Vagina (tissue), 2 donors: ENCODE data around the gene WDR1. TPM values are rescaled to one million over a fixed set of nuclear protein-coding genes. Genes with fewer than 3 reads are reported as not detected.

Experiments used
- DNase-seq, 2 donors: peaks; one replicate each; pipeline ENCODE4 v3.0.0-alpha.2; 2017; ENCODE audit errors: extremely low spot score in 2 of 2
- H3K27ac ChIP-seq: fragments of 200-600 bp; sonication (generic); one replicate; pipeline ENCODE4 v1.5.1; 2019
- H3K27me3 ChIP-seq: fragments of 200-600 bp; sonication (generic); one replicate; pipeline ENCODE4 v1.5.1; 2019
- H3K36me3 ChIP-seq, 2 donors: fragments of 200-600 bp; sonication (generic); one replicate each; pipeline ENCODE4 v1.5.1; 2017 to 2019
- H3K4me1 ChIP-seq: fragments of 200-600 bp; sonication (generic); one replicate; pipeline ENCODE4 v1.5.1; 2019
- H3K4me3 ChIP-seq, 2 donors: fragments of 200-600 bp; sonication (generic); 1 replicate in 1 of 2; 2 replicates in 1 of 2; pipeline ENCODE4 v1.5.1; 2016 to 2019
- H3K9me3 ChIP-seq: fragments of 200-600 bp; sonication (generic); one replicate; pipeline ENCODE4 v1.5.1; 2019
- POLR2A ChIP-seq, 2 donors: fragments of 450-650 bp; IDR thresholded peaks; one replicate each; pipeline ENCODE4 v1.6.1; 2017; ENCODE audit warnings: antibody characterized with exemption in 2 of 2, mild to moderate bottlenecking in 2 of 2, moderate library complexity in 2 of 2
- POLR2AphosphoS5 ChIP-seq, 2 donors: sonication (generic); formaldehyde crosslinking; IDR thresholded peaks; one replicate each; pipeline ENCODE4 v1.9.0; 2017; ENCODE audit warnings: antibody characterized with exemption in 2 of 2, mild to moderate bottlenecking in 2 of 2, low read depth in 1 of 2; ENCODE audit not compliant: insufficient read depth in 1 of 2
- intact Hi-C: fragments of 100-400 bp; cut with DNase I; formaldehyde crosslinking; loops from one replicate; pipeline ENCODE4 v1.15.1; 2023
- total RNA-seq: library from RNA; depleted of rRNA; stranded (reverse); fragments of >200 nt; gene quantifications from one replicate; pipeline ENCODE4 v1.2.3, GENCODE V29; 2016
- TF ChIP-seq, protein P1 (sequence below), 3 experiments: fragments of 450-650 bp in 2 of 3; fragments of 200-600 bp in 1 of 3; sonication (generic) in 1 of 3; IDR thresholded peaks; one replicate each; pipeline ENCODE4 v1.5.1; 2017 to 2019; ENCODE audit warnings: antibody characterized with exemption in 3 of 3, mild to moderate bottlenecking in 2 of 3, moderate library complexity in 2 of 3

WDR1 gene, protein sequence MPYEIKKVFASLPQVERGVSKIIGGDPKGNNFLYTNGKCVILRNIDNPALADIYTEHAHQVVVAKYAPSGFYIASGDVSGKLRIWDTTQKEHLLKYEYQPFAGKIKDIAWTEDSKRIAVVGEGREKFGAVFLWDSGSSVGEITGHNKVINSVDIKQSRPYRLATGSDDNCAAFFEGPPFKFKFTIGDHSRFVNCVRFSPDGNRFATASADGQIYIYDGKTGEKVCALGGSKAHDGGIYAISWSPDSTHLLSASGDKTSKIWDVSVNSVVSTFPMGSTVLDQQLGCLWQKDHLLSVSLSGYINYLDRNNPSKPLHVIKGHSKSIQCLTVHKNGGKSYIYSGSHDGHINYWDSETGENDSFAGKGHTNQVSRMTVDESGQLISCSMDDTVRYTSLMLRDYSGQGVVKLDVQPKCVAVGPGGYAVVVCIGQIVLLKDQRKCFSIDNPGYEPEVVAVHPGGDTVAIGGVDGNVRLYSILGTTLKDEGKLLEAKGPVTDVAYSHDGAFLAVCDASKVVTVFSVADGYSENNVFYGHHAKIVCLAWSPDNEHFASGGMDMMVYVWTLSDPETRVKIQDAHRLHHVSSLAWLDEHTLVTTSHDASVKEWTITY
- total RNA-seq: 159 TPM

DNA sequence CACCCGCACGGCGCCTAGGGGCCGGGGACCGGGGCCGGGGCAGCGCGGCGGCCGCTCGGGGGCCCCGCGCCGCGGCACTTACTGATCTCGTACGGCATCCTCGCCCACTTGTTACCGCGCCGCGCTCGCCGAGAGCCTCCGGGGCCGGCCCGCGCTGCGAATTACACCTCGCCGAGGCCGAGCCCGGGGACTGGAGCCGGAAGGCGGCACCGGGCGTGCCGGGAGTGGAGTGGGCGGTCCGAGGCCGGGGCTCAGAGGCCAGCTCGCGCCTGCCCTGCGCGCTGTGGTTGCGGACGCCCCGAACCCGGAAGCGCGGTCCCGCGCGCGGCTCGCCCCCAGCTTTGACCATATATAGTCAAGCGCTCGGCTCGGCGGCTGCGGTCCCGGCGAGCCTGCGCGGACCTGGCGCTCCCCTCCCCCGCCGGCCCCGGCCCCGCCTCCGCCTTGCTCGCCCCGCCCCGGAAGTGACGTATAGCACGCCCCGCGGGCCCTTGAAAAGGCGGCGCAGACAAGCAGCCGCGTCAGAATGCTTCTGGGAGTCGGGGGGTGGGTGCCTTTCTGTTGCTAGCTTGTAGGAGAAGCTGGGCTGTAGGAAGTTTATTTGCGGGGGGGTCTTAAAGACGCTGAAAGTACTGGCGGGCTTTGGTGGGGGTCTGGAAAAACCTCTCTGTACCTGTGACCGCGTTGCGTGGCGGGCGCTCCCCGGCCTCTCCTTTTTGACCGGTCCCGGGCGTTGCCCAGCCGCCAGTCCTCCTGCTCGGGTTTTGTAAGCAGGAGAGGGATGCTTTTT lies at the start of gene WDR1:
TSS of gene WDR1 (minus strand) at position 231 of the 790 bp plus-strand sequence. CDS start at position 98, 133 bp downstream.
- H3K4me1 ChIP-seq: peaks cover 55% of the 10 kb centered on the region
- no peaks in the 10 kb centered on the region for H3K9me3 ChIP-seq
- H3K27ac ChIP-seq: peak within 1 kb of the TSS; percentile 98
- H3K4me3 ChIP-seq: peak within 1 kb of the TSS; percentile 83 to 86
- intact Hi-C loops: loop anchor here (5.0 kb wide), 1 partner anchor 99 kb away; no protein-coding TSS in a partner anchor
- DNase-seq: peak in 1 of 2 donors; percentile 98
- H3K27me3 ChIP-seq: no peaks in the 10 kb centered on the region
- peaks cover 0 to 32% of the 10 kb centered on the region in 2 donors for H3K36me3 ChIP-seq
- TF ChIP-seq POLR2AphosphoS5 (IDR thresholded peaks at IDR 0.05; ENCODE audit: insufficient read depth in 1 of 2, low read depth in 1 of 2) (peak; percentile 79 to 96), POLR2A (IDR thresholded peaks at IDR 0.05) (peak in 1 of 2 donors; percentile 99)
- TF ChIP-seq, protein P1, sequence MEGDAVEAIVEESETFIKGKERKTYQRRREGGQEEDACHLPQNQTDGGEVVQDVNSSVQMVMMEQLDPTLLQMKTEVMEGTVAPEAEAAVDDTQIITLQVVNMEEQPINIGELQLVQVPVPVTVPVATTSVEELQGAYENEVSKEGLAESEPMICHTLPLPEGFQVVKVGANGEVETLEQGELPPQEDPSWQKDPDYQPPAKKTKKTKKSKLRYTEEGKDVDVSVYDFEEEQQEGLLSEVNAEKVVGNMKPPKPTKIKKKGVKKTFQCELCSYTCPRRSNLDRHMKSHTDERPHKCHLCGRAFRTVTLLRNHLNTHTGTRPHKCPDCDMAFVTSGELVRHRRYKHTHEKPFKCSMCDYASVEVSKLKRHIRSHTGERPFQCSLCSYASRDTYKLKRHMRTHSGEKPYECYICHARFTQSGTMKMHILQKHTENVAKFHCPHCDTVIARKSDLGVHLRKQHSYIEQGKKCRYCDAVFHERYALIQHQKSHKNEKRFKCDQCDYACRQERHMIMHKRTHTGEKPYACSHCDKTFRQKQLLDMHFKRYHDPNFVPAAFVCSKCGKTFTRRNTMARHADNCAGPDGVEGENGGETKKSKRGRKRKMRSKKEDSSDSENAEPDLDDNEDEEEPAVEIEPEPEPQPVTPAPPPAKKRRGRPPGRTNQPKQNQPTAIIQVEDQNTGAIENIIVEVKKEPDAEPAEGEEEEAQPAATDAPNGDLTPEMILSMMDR (IDR thresholded peaks at IDR 0.05): no peak

DNA sequence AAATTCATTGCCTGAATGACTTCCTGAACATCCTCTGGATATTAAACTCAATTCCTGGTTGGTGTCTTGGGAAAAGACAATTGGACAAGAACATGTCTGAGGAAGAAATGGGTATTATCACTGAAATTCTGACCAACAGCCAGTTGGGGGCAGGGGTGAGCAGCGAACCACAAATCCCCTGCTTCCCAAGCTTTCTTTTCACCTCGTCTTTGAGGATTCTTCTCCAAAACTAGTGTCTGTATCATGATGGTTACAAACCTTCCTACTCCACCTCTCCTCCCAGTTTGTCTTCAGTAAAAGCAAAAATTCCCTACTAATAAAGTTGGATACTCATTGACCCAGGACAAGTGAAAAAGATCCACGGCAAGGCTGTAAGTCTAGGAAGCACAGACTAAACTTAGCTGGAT lies 48.3 kb upstream of the WDR1 start:
- H3K27ac ChIP-seq: no peak overlapping the region
- intact Hi-C loops: loop anchor here (5.0 kb wide), 1 partner anchor 372 kb away; no protein-coding TSS in a partner anchor
- H3K4me3 ChIP-seq: no peak overlapping the region
- H3K9me3 ChIP-seq: no peaks in the 10 kb centered on the region
- H3K36me3 ChIP-seq: no peaks in the 10 kb centered on the region
- no peaks in the 10 kb centered on the region for H3K4me1 ChIP-seq
- H3K27me3 ChIP-seq: no peaks in the 10 kb centered on the region
- no peak for DNase-seq
- no peak for TF ChIP-seq POLR2A (IDR thresholded peaks at IDR 0.05)
- TF ChIP-seq, protein P1 (IDR thresholded peaks at IDR 0.05): peak in 2 of 3 experiments; percentile 35 to 48

DNA sequence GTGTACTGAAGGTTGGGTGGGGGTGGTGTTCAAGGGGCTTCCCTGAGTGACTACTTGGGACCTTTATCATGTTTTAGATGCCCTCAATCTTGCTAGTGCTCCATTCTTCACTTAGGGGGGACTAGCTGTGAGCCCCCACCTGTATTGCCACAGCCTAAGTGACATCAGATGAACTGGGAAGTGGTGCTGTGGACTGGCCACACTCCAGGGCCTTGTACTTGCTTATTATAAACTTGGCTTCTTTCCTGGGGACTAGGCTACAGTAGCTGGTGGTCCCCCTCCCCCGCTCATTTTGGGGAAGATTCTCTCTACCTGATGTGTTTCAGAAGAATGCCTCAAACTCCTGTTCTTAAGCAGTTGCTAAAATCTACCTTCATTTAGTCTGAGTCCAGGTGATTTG lies 46.7 kb upstream of the WDR1 start:
- H3K4me3 ChIP-seq: no peak overlapping the region
- H3K4me1 ChIP-seq: no peaks in the 10 kb centered on the region
- TF ChIP-seq POLR2A (IDR thresholded peaks at IDR 0.05): no peak
- DNase-seq: no peak
- H3K27ac ChIP-seq: no peak overlapping the region
- H3K9me3 ChIP-seq: no peaks in the 10 kb centered on the region
- no peaks in the 10 kb centered on the region for H3K36me3 ChIP-seq
- intact Hi-C loops: no loop called here
- H3K27me3 ChIP-seq: no peaks in the 10 kb centered on the region

DNA sequence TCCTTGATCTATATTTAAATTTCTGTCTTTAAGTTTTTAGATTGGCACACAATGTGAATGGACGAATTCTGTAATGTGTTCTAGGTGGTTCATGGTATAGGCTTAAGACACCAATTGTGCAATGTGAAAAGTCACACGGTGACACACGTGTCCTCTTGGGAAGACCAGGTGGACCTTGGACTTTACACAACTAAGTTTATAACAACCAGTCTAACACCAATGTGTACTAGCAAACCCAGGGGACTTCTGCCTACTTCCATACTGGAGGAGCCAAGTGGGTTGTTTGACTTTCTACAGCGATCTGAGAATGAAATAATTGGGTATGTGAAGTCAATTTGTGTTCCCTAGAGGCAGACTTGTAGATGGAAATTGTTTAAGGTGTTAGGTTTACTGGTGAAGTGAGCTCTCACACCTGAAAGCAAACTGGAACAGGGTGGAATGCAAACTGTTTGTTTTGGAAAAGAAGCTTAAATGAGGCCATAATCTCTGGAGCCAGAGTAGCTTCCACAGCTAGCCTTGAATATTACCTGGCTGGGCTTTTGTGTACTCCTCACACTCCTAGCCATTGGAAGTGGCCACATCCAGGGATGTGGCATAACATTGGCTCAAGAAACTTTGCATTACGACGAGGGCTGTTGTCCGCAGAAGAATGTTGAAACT lies 45.9 kb upstream of the WDR1 start:
- Histone ChIP-seq H3K36me3 (no peaks in the 10 kb centered on the region), H3K27me3 (no peaks in the 10 kb centered on the region), H3K4me1 (no peaks in the 10 kb centered on the region), H3K4me3 (no peak overlapping the region), H3K27ac (no peak overlapping the region), H3K9me3 (no peaks in the 10 kb centered on the region)
- intact Hi-C loops: no loop called here
- TF ChIP-seq, protein P1 (IDR thresholded peaks at IDR 0.05): no peak
- TF ChIP-seq POLR2AphosphoS5 (IDR thresholded peaks at IDR 0.05; ENCODE audit: insufficient read depth in 1 of 2, low read depth in 1 of 2) (no peak), POLR2A (IDR thresholded peaks at IDR 0.05) (no peak)
- no peak for DNase-seq

DNA sequence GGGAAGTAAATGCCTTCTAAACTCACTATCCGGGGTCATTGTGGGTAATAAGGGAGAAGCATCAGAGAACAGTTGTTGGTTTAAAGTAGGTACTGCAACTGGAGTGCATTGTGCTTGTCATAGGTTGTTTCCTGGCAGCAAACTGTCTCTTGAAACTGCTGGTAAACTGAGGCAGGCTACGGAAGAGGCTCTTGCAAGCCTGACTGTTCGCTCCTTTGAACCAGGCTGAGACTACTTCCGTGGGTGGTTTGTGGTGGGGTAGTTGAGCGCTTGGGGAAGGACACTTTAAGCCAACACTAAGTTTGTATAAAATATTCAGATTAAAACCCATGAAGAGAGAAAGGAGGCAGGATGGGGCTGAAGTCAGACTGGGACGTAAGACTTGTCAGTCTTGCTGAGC lies 45.2 kb upstream of the WDR1 start:
- DNase-seq: no peak
- no peaks in the 10 kb centered on the region for H3K9me3 ChIP-seq
- H3K36me3 ChIP-seq: no peaks in the 10 kb centered on the region
- H3K27me3 ChIP-seq: no peaks in the 10 kb centered on the region
- H3K4me3 ChIP-seq: no peak overlapping the region
- H3K27ac ChIP-seq: no peak overlapping the region
- no peaks in the 10 kb centered on the region for H3K4me1 ChIP-seq
- intact Hi-C loops: no loop called here
- TF ChIP-seq, protein P1 (IDR thresholded peaks at IDR 0.05): no peak
- TF ChIP-seq POLR2AphosphoS5 (IDR thresholded peaks at IDR 0.05; ENCODE audit: insufficient read depth in 1 of 2, low read depth in 1 of 2): no peak
- TF ChIP-seq POLR2A (IDR thresholded peaks at IDR 0.05): no peak
